GM18505 (cell line): ENCODE measurements around the gene UNC5B.

ENCODE experiments used
- ATAC-seq: cut with Tn5 transposase; IDR thresholded peaks from one replicate; pipeline ENCODE4 v1.9.1; 2021; ENCODE audit not compliant: unreplicated experiment
- POLR2A ChIP-seq: IDR thresholded peaks from 4 replicates; pipeline ENCODE4 v1.6.1; 2011; ENCODE audit warnings: borderline replicate concordance; ENCODE audit not compliant: insufficient read depth, insufficient read length; ENCODE audit errors: extremely low read depth

UNC5B gene

GRCh38 chr10:71338728-71339495 is 126.5 kb downstream of the UNC5B start:
- no peak for ATAC-seq
- no peak for TF ChIP-seq POLR2A

- no peak for TF ChIP-seq POLR2A
- ATAC-seq, result no peak
These were observed 127.6 kb downstream of the UNC5B start for GRCh38 chr10:71339796-71340589.

- no peak for ATAC-seq
- no peak for TF ChIP-seq POLR2A
These were observed 130.4 kb downstream of the UNC5B start for GRCh38 chr10:71342573-71343391.

- no peak for TF ChIP-seq POLR2A
- no peak for ATAC-seq
These were observed 131.0 kb downstream of the UNC5B start for GRCh38 chr10:71343392-71343773.

GRCh38 chr10:71344154-71344925 is 132.0 kb downstream of the UNC5B start:
- no peak for TF ChIP-seq POLR2A
- ATAC-seq, result no peak

- no peak for TF ChIP-seq POLR2A
- ATAC-seq, result no peak
These were observed 132.7 kb downstream of the UNC5B start for GRCh38 chr10:71344993-71345480.

- ATAC-seq, result no peak
- no peak for TF ChIP-seq POLR2A
These were observed 133.3 kb downstream of the UNC5B start for GRCh38 chr10:71345694-71346093.

GRCh38 chr10:71346731-71347130 is 134.4 kb downstream of the UNC5B start:
- no peak for ATAC-seq
- no peak for TF ChIP-seq POLR2A

- TF ChIP-seq POLR2A, result no peak
- no peak for ATAC-seq
These were observed 135.4 kb downstream of the UNC5B start for GRCh38 chr10:71347587-71348395.

- ATAC-seq, result no peak
- TF ChIP-seq POLR2A, result no peak
These were observed 136.5 kb downstream of the UNC5B start for GRCh38 chr10:71348850-71349249.

- ATAC-seq, result no peak
- TF ChIP-seq POLR2A, result no peak
These were observed 137.0 kb downstream of the UNC5B start for GRCh38 chr10:71349406-71349805.

GRCh38 chr10:71351087-71351486 is 138.7 kb downstream of the UNC5B start:
- TF ChIP-seq POLR2A, result no peak
- no peak for ATAC-seq

- no peak for ATAC-seq
- no peak for TF ChIP-seq POLR2A
These were observed 139.4 kb downstream of the UNC5B start for GRCh38 chr10:71351628-71352319.
